Glutamatergic neuron (in vitro differentiated cells): ENCODE data around the gene P4HA1. TPM values are rescaled to one million over a fixed set of nuclear protein-coding genes. Genes with fewer than 3 reads are reported as not detected.

Source experiments
- DNase-seq: peaks from one replicate; pipeline ENCODE4 v3.0.0; 2022
- H3K27ac Mint-ChIP-seq: one replicate; pipeline ENCODE4 v1.8.0; 2020; ENCODE audit warnings: mild to moderate bottlenecking, mixed read lengths, inconsistent platforms; ENCODE audit not compliant: unreplicated experiment
- H3K27me3 Mint-ChIP-seq: one replicate; pipeline ENCODE4 v1.8.0; 2020; ENCODE audit warnings: mild to moderate bottlenecking, moderate library complexity, mixed read lengths, inconsistent platforms; ENCODE audit not compliant: unreplicated experiment
- H3K36me3 Mint-ChIP-seq: one replicate; pipeline ENCODE4 v1.8.0; 2020; ENCODE audit warnings: mild to moderate bottlenecking, mixed read lengths, inconsistent platforms; ENCODE audit not compliant: unreplicated experiment
- H3K4me1 Mint-ChIP-seq: one replicate; pipeline ENCODE4 v1.8.0; 2020; ENCODE audit warnings: mild to moderate bottlenecking, low read depth, mixed read lengths, inconsistent platforms; ENCODE audit not compliant: unreplicated experiment
- H3K4me3 Mint-ChIP-seq: one replicate; pipeline ENCODE4 v1.8.0; 2020; ENCODE audit warnings: mild to moderate bottlenecking, mixed read lengths, inconsistent platforms; ENCODE audit not compliant: unreplicated experiment
- H3K9me3 Mint-ChIP-seq: one replicate; pipeline ENCODE4 v1.8.0; 2020; ENCODE audit warnings: mild to moderate bottlenecking, moderate library complexity, mixed read lengths, inconsistent platforms; ENCODE audit not compliant: unreplicated experiment
- total RNA-seq: library from RNA; stranded (reverse); fragmentation: NEBNext Ultra II Directional; extraction: Animal tissue kit (Norgen Biotek cat#: 25700); gene quantifications from one replicate; pipeline ENCODE4 v1.2.1, GENCODE V29; 2021; ENCODE audit not compliant: unreplicated experiment
- TF ChIP-seq, protein P1 (sequence below): fragments of 200-600 bp; sonication (generic); IDR thresholded peaks from one replicate; pipeline ENCODE4 v1.5.0; 2021; ENCODE audit not compliant: partially characterized antibody, unreplicated experiment

P4HA1 gene
- total RNA-seq, 1 donor from 2014 or later, result 3.5 TPM

DNA sequence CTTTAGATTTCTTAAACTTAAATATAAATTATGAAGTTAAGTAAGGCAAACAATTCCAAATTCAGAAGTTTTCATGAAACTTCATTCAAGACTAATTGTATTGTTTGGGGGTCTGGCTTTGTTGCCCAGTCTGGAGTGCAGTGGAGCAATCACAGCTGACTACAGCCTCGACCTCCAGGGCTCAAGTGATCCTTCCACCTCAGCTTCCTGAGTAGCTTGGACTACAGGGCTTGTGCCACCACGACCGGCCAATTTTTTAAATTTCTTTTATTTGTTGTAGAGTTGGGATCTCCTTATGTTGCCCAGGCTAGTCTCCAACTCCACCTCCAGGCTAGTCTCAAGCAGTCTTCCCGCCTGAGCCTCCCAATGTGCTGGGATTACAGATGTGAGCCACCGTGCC is 12.5 kb downstream of the P4HA1 start:
- TF ChIP-seq, protein P1, sequence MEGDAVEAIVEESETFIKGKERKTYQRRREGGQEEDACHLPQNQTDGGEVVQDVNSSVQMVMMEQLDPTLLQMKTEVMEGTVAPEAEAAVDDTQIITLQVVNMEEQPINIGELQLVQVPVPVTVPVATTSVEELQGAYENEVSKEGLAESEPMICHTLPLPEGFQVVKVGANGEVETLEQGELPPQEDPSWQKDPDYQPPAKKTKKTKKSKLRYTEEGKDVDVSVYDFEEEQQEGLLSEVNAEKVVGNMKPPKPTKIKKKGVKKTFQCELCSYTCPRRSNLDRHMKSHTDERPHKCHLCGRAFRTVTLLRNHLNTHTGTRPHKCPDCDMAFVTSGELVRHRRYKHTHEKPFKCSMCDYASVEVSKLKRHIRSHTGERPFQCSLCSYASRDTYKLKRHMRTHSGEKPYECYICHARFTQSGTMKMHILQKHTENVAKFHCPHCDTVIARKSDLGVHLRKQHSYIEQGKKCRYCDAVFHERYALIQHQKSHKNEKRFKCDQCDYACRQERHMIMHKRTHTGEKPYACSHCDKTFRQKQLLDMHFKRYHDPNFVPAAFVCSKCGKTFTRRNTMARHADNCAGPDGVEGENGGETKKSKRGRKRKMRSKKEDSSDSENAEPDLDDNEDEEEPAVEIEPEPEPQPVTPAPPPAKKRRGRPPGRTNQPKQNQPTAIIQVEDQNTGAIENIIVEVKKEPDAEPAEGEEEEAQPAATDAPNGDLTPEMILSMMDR, result no peak

DNA sequence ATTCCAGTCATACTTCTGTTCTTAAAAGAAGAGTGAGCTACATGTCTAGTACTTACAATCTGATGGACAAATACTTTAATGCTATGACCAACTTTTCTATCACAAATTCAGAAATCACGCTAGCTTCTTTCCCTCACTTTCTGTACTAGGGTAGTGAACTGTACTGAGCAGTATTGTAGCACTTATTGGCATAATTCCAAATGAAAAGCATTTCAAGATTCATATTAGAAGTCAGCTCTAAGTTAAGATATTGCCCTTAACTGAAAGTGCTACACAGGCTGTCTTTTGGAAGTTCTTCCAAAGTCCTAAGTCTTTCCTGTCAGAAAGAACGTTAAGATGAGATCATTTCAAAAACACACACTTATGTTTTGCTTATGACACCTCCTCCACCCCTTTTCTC is 13.4 kb downstream of the P4HA1 start:
- no peaks in the 10 kb centered on the region for H3K27me3 Mint-ChIP-seq
- H3K4me1 Mint-ChIP-seq, result no peaks in the 10 kb centered on the region
- H3K27ac Mint-ChIP-seq, result no peak overlapping the region
- TF ChIP-seq, protein P1, result no peak
- no peaks in the 10 kb centered on the region for H3K36me3 Mint-ChIP-seq
- no peak overlapping the region for H3K4me3 Mint-ChIP-seq
- no peak for DNase-seq
- H3K9me3 Mint-ChIP-seq, result no peaks in the 10 kb centered on the region

More for the DNA sequence above, 12.5 kb downstream of the P4HA1 start:
- Mint-ChIP-seq H3K4me1 (no peaks in the 10 kb centered on the region), H3K4me3 (no peak overlapping the region), H3K9me3 (no peaks in the 10 kb centered on the region), H3K36me3 (no peaks in the 10 kb centered on the region), H3K27ac (no peak overlapping the region), H3K27me3 (no peaks in the 10 kb centered on the region)
- DNase-seq, result no peak

DNA sequence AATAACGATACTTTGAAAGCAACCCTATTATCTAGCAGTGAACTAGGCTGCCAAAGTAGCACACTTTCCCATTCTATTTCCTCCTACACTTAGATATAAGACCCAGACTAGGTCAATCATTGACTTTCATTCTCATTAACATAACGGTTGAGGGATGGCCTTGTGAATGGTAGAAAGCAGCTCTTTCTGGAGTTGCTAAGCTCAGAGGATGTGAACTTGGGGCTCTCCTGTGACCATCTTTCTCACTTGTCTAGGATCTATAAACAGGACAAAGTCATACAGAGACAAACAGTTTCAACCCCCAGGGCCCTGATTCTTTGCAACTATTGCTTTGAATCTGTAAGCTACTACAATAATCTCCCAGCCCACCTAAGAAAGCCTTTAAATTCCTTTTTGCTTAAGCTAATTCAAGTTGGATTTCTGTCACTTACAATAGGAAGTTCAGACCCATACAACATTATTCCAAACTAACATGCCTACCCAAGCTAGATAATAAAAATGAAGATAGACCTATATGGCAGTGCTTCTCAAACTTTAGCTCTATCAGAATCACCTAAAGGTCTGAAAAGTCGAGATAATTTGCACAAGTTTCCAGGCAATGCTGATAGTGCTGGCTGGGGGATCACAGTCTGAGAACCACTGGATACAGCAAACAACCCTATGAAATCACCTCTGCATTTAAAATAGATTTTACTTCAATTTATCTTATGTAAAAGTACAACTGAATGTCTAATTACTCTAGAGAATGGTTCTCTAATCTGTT is 16.7 kb downstream of the P4HA1 start:
- no peak overlapping the region for H3K4me3 Mint-ChIP-seq
- TF ChIP-seq, protein P1, result no peak
- no peaks in the 10 kb centered on the region for H3K27me3 Mint-ChIP-seq
- no peaks in the 10 kb centered on the region for H3K36me3 Mint-ChIP-seq
- H3K4me1 Mint-ChIP-seq, result no peaks in the 10 kb centered on the region
- no peaks in the 10 kb centered on the region for H3K9me3 Mint-ChIP-seq
- no peak for DNase-seq
- no peak overlapping the region for H3K27ac Mint-ChIP-seq

DNA sequence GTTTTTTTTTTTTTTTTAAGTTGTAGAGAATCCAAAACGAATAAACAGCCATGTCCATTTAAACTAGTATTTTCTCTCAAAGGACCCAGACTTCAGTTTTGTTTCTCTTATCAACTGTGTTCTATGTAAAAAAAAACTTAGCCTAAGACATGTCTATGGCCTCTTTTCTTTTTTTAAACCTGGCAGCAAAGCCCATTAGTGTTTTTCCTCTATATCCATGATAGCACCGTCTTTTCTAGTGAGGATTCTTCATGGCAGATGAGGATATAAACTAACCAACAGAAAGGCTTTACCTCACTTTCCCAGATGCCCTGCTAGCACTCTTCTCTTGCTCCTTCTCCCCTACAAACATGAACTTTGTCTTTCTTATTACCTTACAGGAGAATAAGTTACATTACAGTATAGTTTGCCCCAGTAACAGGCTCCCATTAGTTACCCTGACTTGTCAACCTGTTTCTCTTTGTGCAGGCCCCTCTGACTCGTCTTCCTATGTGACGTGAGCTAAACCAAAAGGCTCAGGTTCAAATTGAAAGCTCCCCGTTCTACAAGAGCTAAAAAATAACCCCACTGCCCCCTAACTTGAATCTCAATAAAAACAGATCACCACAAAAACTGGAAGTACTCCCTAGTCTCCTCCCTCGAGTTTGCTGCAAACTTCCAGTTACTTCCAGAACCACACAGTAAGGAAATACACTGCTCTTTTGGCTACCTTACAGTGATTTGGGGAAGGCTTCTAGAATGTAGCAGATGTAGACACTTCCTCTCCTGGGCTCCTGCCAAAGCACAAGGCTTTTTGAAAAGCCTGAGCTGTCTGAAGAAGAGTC is 20.1 kb downstream of the P4HA1 start:
- Mint-ChIP-seq H3K9me3 (no peaks in the 10 kb centered on the region), H3K36me3 (no peaks in the 10 kb centered on the region), H3K27me3 (no peaks in the 10 kb centered on the region), H3K27ac (no peak overlapping the region), H3K4me3 (no peak overlapping the region), H3K4me1 (no peaks in the 10 kb centered on the region)
- TF ChIP-seq, protein P1, result no peak
- no peak for DNase-seq

DNA sequence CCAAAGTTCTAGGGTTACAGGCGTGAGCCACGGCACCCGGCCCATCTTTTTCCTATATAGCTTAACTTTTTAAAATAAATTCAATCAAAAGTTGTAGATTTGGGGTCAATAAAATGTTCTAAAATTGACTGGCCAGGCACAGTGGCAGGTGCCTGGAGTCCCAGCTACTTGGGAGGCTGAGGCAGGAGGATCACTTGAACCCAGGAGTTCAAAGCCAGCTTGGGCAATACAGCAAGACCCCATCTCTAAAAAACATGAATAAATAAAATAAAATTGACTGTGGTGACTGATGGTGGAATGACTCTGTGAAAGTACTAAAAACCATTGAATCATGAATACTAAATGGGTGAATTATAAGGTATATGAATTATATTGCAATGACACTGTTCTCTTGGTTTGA is 20.8 kb downstream of the P4HA1 start:
- H3K36me3 Mint-ChIP-seq, result no peaks in the 10 kb centered on the region
- no peak for DNase-seq
- no peak overlapping the region for H3K27ac Mint-ChIP-seq
- TF ChIP-seq, protein P1, result no peak
- H3K4me1 Mint-ChIP-seq, result no peaks in the 10 kb centered on the region
- no peak overlapping the region for H3K4me3 Mint-ChIP-seq
- H3K27me3 Mint-ChIP-seq, result no peaks in the 10 kb centered on the region
- H3K9me3 Mint-ChIP-seq, result no peaks in the 10 kb centered on the region
